K562 (cell line): Measurements from ENCODE around the gene DIAPH1. TPM values are rescaled to one million over a fixed set of nuclear protein-coding genes. Genes with fewer than 3 reads are reported as not detected.
A peak's percentile ranks its signal among the peaks of the same experiment; 100 is the strongest.

Experiments used
- ATAC-seq: fragments of 200-7000 bp; cut with Tn5 transposase; 3 replicates; pipeline ENCODE4 v1.9.1; 2020; ENCODE audit warnings: moderate library complexity
- BruUV-seq: library from RNA; stranded (reverse); fragments of 400-500 nt; replicated peaks from 2 replicates; lab custom pipeline; 2021; lab: Mats Ljungman, UMichigan
- CTCF ChIA-PET: fragments of 300-600 bp; formaldehyde crosslinking; extraction: SDS; loops from one replicate; lab custom pipeline; 2021; ENCODE audit warnings: low intra/inter-chr PET ratio; lab: Yijun Ruan, JAX
- POLR2A ChIA-PET: fragments of 300-600, 350-650 bp; sonication (Branson Sonifier 250); formaldehyde crosslinking; extraction: SDS; loops from one replicate; lab custom pipeline; 2021; ENCODE audit warnings: antibody characterized with exemption, inconsistent platforms; lab: Yijun Ruan, JAX
- DNase-seq, 4 experiments: peaks; one replicate each; pipeline versions ENCODE4 v3.0.0 to v3.0.0-alpha.2; 2011 to 2018; ENCODE audit warnings: low spot score in 3 of 4, mixed read lengths in 3 of 4; ENCODE audit errors: extremely low read depth in 1 of 4
- FAIRE-seq: peaks from 2 replicates; lab custom pipeline; 2011; peaks lifted over from hg19 to GRCh38; lab: Jason Lieb, UNC
- H2AFZ ChIP-seq: 2 replicates; pipeline ENCODE4 v1.6.0; 2011; ENCODE audit warnings: low read depth, low read length, control low read depth, inconsistent platforms
- H3K27ac ChIP-seq: fragments of 200-600 bp; 3 replicates; pipeline ENCODE4 v1.8.0; 2011; ENCODE audit warnings: low read depth, mild to moderate bottlenecking, control low read depth, inconsistent platforms, low read length, moderate library complexity, mixed read lengths; ENCODE audit errors: extremely low read depth
- H3K27me3 ChIP-seq, 2 experiments: fragments of 300-600 bp in 1 of 2; 2 replicates in 1 of 2; 3 replicates in 1 of 2; pipeline versions ENCODE4 v1.6.0 to v1.8.0; 2011; ENCODE audit warnings: inconsistent platforms in 2 of 2, low read length in 2 of 2, mild to moderate bottlenecking in 1 of 2, mixed read lengths in 1 of 2, moderate library complexity in 1 of 2; ENCODE audit not compliant: control insufficient read depth in 2 of 2, insufficient read depth in 2 of 2
- H3K36me3 ChIP-seq: fragments of 300-600 bp; 3 replicates; pipeline ENCODE4 v1.8.0; 2011; ENCODE audit warnings: mild to moderate bottlenecking, low read length, inconsistent platforms; ENCODE audit not compliant: control insufficient read depth, insufficient read depth
- H3K4me1 ChIP-seq, 2 experiments: fragments of 200-600 bp in 1 of 2; replicated peaks in 1 of 2; 2 replicates in 1 of 2; 3 replicates in 1 of 2; pipeline versions ENCODE4 v1.5.1 to v1.8.0; 2011; ENCODE audit warnings: inconsistent platforms in 2 of 2, low read length in 2 of 2, mild to moderate bottlenecking in 1 of 2, mixed read lengths in 1 of 2, moderate library complexity in 1 of 2; ENCODE audit not compliant: control insufficient read depth in 2 of 2, insufficient read depth in 2 of 2
- H3K4me2 ChIP-seq: 2 replicates; pipeline ENCODE4 v1.6.1; 2011; ENCODE audit warnings: low read length, control low read depth, inconsistent platforms, mixed read lengths; ENCODE audit not compliant: insufficient read depth
- H3K4me3 ChIP-seq: fragments of 200-600 bp; sonication (generic), shearing (Covaris generic); 2 replicates; pipeline ENCODE4 v1.5.1; 2016; ENCODE audit warnings: control low read depth, inconsistent platforms
- H3K79me2 ChIP-seq: fragments of 200-600 bp; 3 replicates; pipeline ENCODE4 v1.8.0; 2011; ENCODE audit warnings: low read length, inconsistent platforms; ENCODE audit not compliant: control insufficient read depth, insufficient read depth
- H3K9ac ChIP-seq, 2 experiments: 2 replicates each; pipeline versions ENCODE4 v1.6.0 to v1.6.1; 2011; ENCODE audit warnings: low read depth in 2 of 2, low read length in 2 of 2, control low read depth in 1 of 2, inconsistent platforms in 1 of 2, mild to moderate bottlenecking in 1 of 2, mixed read lengths in 1 of 2; ENCODE audit not compliant: insufficient read depth in 1 of 2
- H3K9me1 ChIP-seq: one replicate; pipeline ENCODE4 v1.6.0; 2011; ENCODE audit warnings: inconsistent platforms, mild to moderate bottlenecking, low read length, moderate library complexity; ENCODE audit not compliant: control insufficient read depth, insufficient read depth
- H3K9me3 ChIP-seq: replicated peaks from 2 replicates; pipeline ENCODE4 v1.5.1; 2011; ENCODE audit warnings: low read depth, low read length, inconsistent platforms; ENCODE audit not compliant: control insufficient read depth, insufficient read depth
- H4K20me1 ChIP-seq: replicated peaks from 2 replicates; pipeline ENCODE4 v1.6.1; 2011; ENCODE audit warnings: low read length, inconsistent platforms, mixed read lengths; ENCODE audit not compliant: control insufficient read depth, insufficient read depth
- EP400 ChIP-seq: fragments of 450-650 bp; IDR thresholded peaks from 2 replicates; pipeline ENCODE4 v1.6.1; 2017; ENCODE audit warnings: antibody characterized with exemption, mild to moderate bottlenecking, moderate library complexity
- ZNF586 ChIP-seq: fragments of 450-650 bp; formaldehyde crosslinking; conservative IDR thresholded peaks from 2 replicates; pipeline ENCODE4 v1.4.0; 2020; ENCODE audit warnings: mild to moderate bottlenecking, moderate library complexity
- WGBS: fragments of 100-300 bp; shearing (Covaris generic); methylation state at CpG from one replicate; pipeline ENCODE4 v1.1.6; 2016; ENCODE audit warnings: low coverage, mixed read lengths; ENCODE audit not compliant: insufficient coverage; ENCODE audit errors: missing lambda C conversion rate; 5-methylcytosine and 5-hydroxymethylcytosine counted together
- in situ Hi-C: fragments of 300-500 bp; cut with MboI; formaldehyde crosslinking; loops from 4 replicates; pipeline ENCODE4 v1.15.0; 2018; ENCODE audit warnings: inconsistent platforms, mixed read lengths
- intact Hi-C: fragments of 100-400 bp; cut with micrococcal nuclease; formaldehyde crosslinking; loops from 2 replicates; pipeline ENCODE4 v1.14.2; 2022
- polyA plus RNA-seq, 8 experiments: library from polyadenylated mRNA; depleted of rRNA in 4 of 8; stranded (reverse) in 5 of 8; unstranded in 3 of 8; fragments of >200 nt; fragmentation: Nextera tagmentation in 2 of 8; fragmentation: Illumina TruSeq in 1 of 8; extraction: Ambion mirVana in 2 of 8; extraction: Trizol in 1 of 8; gene quantifications; 2 replicates each; pipeline versions ENCODE4 v1.2.1 to v1.2.3, GENCODE V29; 2011 to 2014; ENCODE audit warnings: inconsistent platforms in 1 of 8, missing spikeins in 1 of 8
- total RNA-seq, 7 experiments: library from RNA; depleted of rRNA in 6 of 7; stranded (reverse); fragments of >200 nt in 6 of 7; fragmentation: Illumina TruSeq in 2 of 7; extraction: Trizol in 2 of 7; gene quantifications; 2 replicates each; pipeline versions ENCODE4 v1.2.1 to v1.2.3, GENCODE V29; 2011 to 2021; ENCODE audit warnings: low replicate concordance in 1 of 7
- TF ChIP-seq, protein P1 (sequence below): fragments of 450-650 bp; IDR thresholded peaks from 2 replicates; pipeline ENCODE4 v1.6.1; 2016; ENCODE audit warnings: mild to moderate bottlenecking, moderate library complexity

DIAPH1 gene
- total and polyA plus RNA-seq, 9 of the 15 experiments (the other 6 are each of a cell fraction or from before 2014, with no cell fraction given), result 60.8 to 328 (median 97.8) TPM

DNA sequence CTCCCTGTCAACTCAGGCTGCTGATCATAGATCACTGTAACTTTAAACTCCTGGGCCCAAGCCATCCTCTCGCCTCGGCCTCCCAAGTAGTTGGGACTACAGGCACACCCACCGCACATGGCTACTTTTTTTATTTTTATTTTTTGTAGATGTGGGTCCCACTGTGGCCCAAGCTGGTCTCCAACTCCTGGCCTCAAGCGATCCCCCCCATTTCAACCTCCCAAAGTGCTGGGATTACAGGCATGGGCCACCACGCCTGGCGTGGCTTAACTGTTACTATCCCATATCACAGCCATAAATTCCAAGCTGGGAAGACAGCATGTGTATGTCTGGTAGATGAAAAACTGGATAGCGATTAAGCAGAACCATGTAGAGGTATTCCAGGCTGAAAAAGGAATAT lies 16.8 kb upstream of the DIAPH1 start:
- peaks cover 8% of the 10 kb centered on the region; the same call in 1 of the 2 replicates for H4K20me1 ChIP-seq
- H3K9me1 ChIP-seq, result peaks cover 5% of the 10 kb centered on the region
- 6% methylated on average over 7 of the region's 7 CpGs for WGBS
- intact Hi-C loops (loop anchor here (2.0 to 5.0 kb wide), 2 partner anchors 17 to 43 kb away; partner anchors contain the start of gene DIAPH1), in situ Hi-C loops (loop anchor here (5.0 kb wide), 1 partner anchor 43 kb away; no protein-coding TSS in a partner anchor)
- no peak for DNase-seq
- peak overlapping the region; percentile 91 for H3K4me3 ChIP-seq
- POLR2A ChIA-PET, result interaction anchor here (0.7 to 2.2 kb wide), 4 partner anchors 10 to 128 kb away, joined by 3 to 12 read pairs (median 3); no protein-coding TSS in a partner anchor
- TF ChIP-seq EP400, result 0 out of 2 replicates have a peak, but pooled peaks have one; percentile 2
- no peak for TF ChIP-seq ZNF586
- TF ChIP-seq, protein P1, sequence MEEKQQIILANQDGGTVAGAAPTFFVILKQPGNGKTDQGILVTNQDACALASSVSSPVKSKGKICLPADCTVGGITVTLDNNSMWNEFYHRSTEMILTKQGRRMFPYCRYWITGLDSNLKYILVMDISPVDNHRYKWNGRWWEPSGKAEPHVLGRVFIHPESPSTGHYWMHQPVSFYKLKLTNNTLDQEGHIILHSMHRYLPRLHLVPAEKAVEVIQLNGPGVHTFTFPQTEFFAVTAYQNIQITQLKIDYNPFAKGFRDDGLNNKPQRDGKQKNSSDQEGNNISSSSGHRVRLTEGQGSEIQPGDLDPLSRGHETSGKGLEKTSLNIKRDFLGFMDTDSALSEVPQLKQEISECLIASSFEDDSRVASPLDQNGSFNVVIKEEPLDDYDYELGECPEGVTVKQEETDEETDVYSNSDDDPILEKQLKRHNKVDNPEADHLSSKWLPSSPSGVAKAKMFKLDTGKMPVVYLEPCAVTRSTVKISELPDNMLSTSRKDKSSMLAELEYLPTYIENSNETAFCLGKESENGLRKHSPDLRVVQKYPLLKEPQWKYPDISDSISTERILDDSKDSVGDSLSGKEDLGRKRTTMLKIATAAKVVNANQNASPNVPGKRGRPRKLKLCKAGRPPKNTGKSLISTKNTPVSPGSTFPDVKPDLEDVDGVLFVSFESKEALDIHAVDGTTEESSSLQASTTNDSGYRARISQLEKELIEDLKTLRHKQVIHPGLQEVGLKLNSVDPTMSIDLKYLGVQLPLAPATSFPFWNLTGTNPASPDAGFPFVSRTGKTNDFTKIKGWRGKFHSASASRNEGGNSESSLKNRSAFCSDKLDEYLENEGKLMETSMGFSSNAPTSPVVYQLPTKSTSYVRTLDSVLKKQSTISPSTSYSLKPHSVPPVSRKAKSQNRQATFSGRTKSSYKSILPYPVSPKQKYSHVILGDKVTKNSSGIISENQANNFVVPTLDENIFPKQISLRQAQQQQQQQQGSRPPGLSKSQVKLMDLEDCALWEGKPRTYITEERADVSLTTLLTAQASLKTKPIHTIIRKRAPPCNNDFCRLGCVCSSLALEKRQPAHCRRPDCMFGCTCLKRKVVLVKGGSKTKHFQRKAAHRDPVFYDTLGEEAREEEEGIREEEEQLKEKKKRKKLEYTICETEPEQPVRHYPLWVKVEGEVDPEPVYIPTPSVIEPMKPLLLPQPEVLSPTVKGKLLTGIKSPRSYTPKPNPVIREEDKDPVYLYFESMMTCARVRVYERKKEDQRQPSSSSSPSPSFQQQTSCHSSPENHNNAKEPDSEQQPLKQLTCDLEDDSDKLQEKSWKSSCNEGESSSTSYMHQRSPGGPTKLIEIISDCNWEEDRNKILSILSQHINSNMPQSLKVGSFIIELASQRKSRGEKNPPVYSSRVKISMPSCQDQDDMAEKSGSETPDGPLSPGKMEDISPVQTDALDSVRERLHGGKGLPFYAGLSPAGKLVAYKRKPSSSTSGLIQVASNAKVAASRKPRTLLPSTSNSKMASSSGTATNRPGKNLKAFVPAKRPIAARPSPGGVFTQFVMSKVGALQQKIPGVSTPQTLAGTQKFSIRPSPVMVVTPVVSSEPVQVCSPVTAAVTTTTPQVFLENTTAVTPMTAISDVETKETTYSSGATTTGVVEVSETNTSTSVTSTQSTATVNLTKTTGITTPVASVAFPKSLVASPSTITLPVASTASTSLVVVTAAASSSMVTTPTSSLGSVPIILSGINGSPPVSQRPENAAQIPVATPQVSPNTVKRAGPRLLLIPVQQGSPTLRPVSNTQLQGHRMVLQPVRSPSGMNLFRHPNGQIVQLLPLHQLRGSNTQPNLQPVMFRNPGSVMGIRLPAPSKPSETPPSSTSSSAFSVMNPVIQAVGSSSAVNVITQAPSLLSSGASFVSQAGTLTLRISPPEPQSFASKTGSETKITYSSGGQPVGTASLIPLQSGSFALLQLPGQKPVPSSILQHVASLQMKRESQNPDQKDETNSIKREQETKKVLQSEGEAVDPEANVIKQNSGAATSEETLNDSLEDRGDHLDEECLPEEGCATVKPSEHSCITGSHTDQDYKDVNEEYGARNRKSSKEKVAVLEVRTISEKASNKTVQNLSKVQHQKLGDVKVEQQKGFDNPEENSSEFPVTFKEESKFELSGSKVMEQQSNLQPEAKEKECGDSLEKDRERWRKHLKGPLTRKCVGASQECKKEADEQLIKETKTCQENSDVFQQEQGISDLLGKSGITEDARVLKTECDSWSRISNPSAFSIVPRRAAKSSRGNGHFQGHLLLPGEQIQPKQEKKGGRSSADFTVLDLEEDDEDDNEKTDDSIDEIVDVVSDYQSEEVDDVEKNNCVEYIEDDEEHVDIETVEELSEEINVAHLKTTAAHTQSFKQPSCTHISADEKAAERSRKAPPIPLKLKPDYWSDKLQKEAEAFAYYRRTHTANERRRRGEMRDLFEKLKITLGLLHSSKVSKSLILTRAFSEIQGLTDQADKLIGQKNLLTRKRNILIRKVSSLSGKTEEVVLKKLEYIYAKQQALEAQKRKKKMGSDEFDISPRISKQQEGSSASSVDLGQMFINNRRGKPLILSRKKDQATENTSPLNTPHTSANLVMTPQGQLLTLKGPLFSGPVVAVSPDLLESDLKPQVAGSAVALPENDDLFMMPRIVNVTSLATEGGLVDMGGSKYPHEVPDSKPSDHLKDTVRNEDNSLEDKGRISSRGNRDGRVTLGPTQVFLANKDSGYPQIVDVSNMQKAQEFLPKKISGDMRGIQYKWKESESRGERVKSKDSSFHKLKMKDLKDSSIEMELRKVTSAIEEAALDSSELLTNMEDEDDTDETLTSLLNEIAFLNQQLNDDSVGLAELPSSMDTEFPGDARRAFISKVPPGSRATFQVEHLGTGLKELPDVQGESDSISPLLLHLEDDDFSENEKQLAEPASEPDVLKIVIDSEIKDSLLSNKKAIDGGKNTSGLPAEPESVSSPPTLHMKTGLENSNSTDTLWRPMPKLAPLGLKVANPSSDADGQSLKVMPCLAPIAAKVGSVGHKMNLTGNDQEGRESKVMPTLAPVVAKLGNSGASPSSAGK, result 0 out of 2 replicates have a peak, but pooled peaks have one; percentile 29
- TF ChIP-seq, all 486 proteins: peak for 2
- Histone ChIP-seq H3K36me3 (peaks cover 66% of the 10 kb centered on the region), H3K9me3 (no peaks in the 10 kb centered on the region), H2AFZ (no peak overlapping the region), H3K27me3 (no peaks in the 10 kb centered on the region), H3K79me2 (peaks cover 79% of the 10 kb centered on the region), H3K27ac (peak overlapping the region; percentile 84), H3K9ac (peak overlapping the region; percentile 88 to 95; a peak in 3 of 4 replicates), H3K4me1 (peaks cover 42 to 44% of the 10 kb centered on the region in 2 experiments), H3K4me2 (peak overlapping the region; percentile 100)
- FAIRE-seq (no peak), ATAC-seq (no peak)
- BruUV-seq, result no TSS peak
- CTCF ChIA-PET, result no interaction called here
